Trophoblast cell (in vitro differentiated cells and primary cell): ENCODE measurements around the gene IL36B.

Source experiments
- DNase-seq, 2 donors: peaks; one replicate each; pipeline ENCODE4 v3.0.0-alpha.2; 2016
- H2AFZ ChIP-seq: 2 replicates; pipeline ENCODE4 v1.6.1; 2013; ENCODE audit warnings: low read length, moderate library complexity, mild to moderate bottlenecking; ENCODE audit not compliant: insufficient read depth, poor library complexity
- H2AK5ac ChIP-seq: 2 replicates; pipeline ENCODE4 v1.6.1; 2013; ENCODE audit warnings: mild to moderate bottlenecking, low read length
- H2BK120ac ChIP-seq: 2 replicates; pipeline ENCODE4 v1.6.1; 2013; ENCODE audit warnings: low read length, mild to moderate bottlenecking, moderate library complexity; ENCODE audit not compliant: insufficient read depth, poor library complexity
- H2BK12ac ChIP-seq: 2 replicates; pipeline ENCODE4 v1.6.1; 2013; ENCODE audit warnings: mild to moderate bottlenecking, low read length, moderate library complexity
- H2BK5ac ChIP-seq: 2 replicates; pipeline ENCODE4 v1.6.1; 2013; ENCODE audit warnings: low read length, low read depth, moderate library complexity, mild to moderate bottlenecking; ENCODE audit not compliant: poor library complexity
- H3K14ac ChIP-seq: 2 replicates; pipeline ENCODE4 v1.6.1; 2013; ENCODE audit warnings: mild to moderate bottlenecking, low read length
- H3K18ac ChIP-seq: 2 replicates; pipeline ENCODE4 v1.6.1; 2013; ENCODE audit warnings: mild to moderate bottlenecking, low read length
- H3K23ac ChIP-seq: 2 replicates; pipeline ENCODE4 v1.6.1; 2013; ENCODE audit warnings: low read length
- H3K27ac ChIP-seq: 2 replicates; pipeline ENCODE4 v1.5.1; 2013; ENCODE audit warnings: low read depth, mild to moderate bottlenecking, inconsistent platforms, low read length, moderate library complexity
- H3K27me3 ChIP-seq: 2 replicates; pipeline ENCODE4 v1.6.1; 2013; ENCODE audit warnings: inconsistent platforms, mild to moderate bottlenecking, low read length, moderate library complexity; ENCODE audit not compliant: insufficient read depth
- H3K36me3 ChIP-seq, 2 experiments: 1 replicate in 1 of 2; 2 replicates in 1 of 2; pipeline ENCODE4 v1.6.1; 2013; ENCODE audit warnings: low read length in 2 of 2, mild to moderate bottlenecking in 2 of 2, moderate library complexity in 1 of 2; ENCODE audit not compliant: insufficient read depth in 2 of 2, control insufficient read depth in 1 of 2
- H3K4ac ChIP-seq: 2 replicates; pipeline ENCODE4 v1.6.1; 2013; ENCODE audit warnings: low read depth, mild to moderate bottlenecking, low read length, moderate library complexity
- H3K4me1 ChIP-seq, 2 experiments: 1 replicate in 1 of 2; 2 replicates in 1 of 2; pipeline ENCODE4 v1.6.1; 2013; ENCODE audit warnings: low read length in 2 of 2, mild to moderate bottlenecking in 2 of 2, moderate library complexity in 1 of 2; ENCODE audit not compliant: insufficient read depth in 2 of 2, control insufficient read depth in 1 of 2
- H3K4me2 ChIP-seq: 2 replicates; pipeline ENCODE4 v1.6.1; 2013; ENCODE audit warnings: inconsistent platforms, mild to moderate bottlenecking, low read length, moderate library complexity
- H3K4me3 ChIP-seq: 2 replicates; pipeline ENCODE4 v1.5.1; 2013; ENCODE audit warnings: mild to moderate bottlenecking, low read depth, low read length, inconsistent platforms
- H3K79me1 ChIP-seq: one replicate; pipeline ENCODE4 v1.6.1; 2013; ENCODE audit warnings: low read length
- H3K79me2 ChIP-seq: 2 replicates; pipeline ENCODE4 v1.6.1; 2013; ENCODE audit warnings: low read length, mild to moderate bottlenecking; ENCODE audit not compliant: control insufficient read depth, insufficient read depth, poor library complexity
- H3K9ac ChIP-seq: 2 replicates; pipeline ENCODE4 v1.6.1; 2013; ENCODE audit warnings: mild to moderate bottlenecking, low read length
- H3K9me3 ChIP-seq: 2 replicates; pipeline ENCODE4 v1.6.1; 2013; ENCODE audit warnings: low read depth, mild to moderate bottlenecking, control low read depth, inconsistent platforms, low read length; ENCODE audit not compliant: insufficient read depth
- H4K12ac ChIP-seq: 2 replicates; pipeline ENCODE4 v1.6.1; 2013; ENCODE audit warnings: low read depth, mild to moderate bottlenecking, low read length, moderate library complexity
- H4K8ac ChIP-seq: 2 replicates; pipeline ENCODE4 v1.6.1; 2013; ENCODE audit warnings: low read depth, mild to moderate bottlenecking, low read length, moderate library complexity
- H4K91ac ChIP-seq: one replicate; pipeline ENCODE4 v1.6.1; 2013; ENCODE audit warnings: low read depth, mild to moderate bottlenecking, low read length, moderate library complexity
- WGBS: extraction: QIAGEN DNeasy Blood & Tissue Kit; methylation state at CpG from one replicate; pipeline ENCODE4 v1.1.7; 2013; ENCODE audit warnings: missing lambda C conversion rate; ENCODE audit not compliant: insufficient read length, insufficient coverage; ENCODE audit errors: extremely low coverage; 5-methylcytosine and 5-hydroxymethylcytosine counted together

Gene IL36B

GRCh38 chr2:113015655-113016054, 37.0 kb downstream of the IL36B start:
- H3K36me3 ChIP-seq = no peaks in the 10 kb centered on the region
- WGBS = no CpG with 5 or more reads among the region's 2 CpGs
- H3K27me3 ChIP-seq = no peaks in the 10 kb centered on the region
- DNase-seq = no peak
- no peak overlapping the region for H4K91ac ChIP-seq
- no peak overlapping the region for H2BK12ac ChIP-seq
- H2BK5ac ChIP-seq = no peak overlapping the region
- H3K14ac ChIP-seq = no peak overlapping the region
- H3K4me1 ChIP-seq = no peaks in the 10 kb centered on the region
- no peak overlapping the region for H3K4ac ChIP-seq
- no peak overlapping the region for H3K18ac ChIP-seq
- no peak overlapping the region for H3K4me2 ChIP-seq
- H3K4me3 ChIP-seq = no peak overlapping the region
- no peak overlapping the region for H2AFZ ChIP-seq
- no peak overlapping the region for H3K27ac ChIP-seq
- no peak overlapping the region for H2BK120ac ChIP-seq
- H3K23ac ChIP-seq = no peak overlapping the region
- H3K9me3 ChIP-seq = peaks cover 2% of the 10 kb centered on the region
- H3K9ac ChIP-seq = no peak overlapping the region
- H3K79me2 ChIP-seq = no peaks in the 10 kb centered on the region
- H2AK5ac ChIP-seq = no peak overlapping the region
- no peaks in the 10 kb centered on the region for H3K79me1 ChIP-seq
- no peak overlapping the region for H4K8ac ChIP-seq
- H4K12ac ChIP-seq = no peak overlapping the region

GRCh38 chr2:113015042-113015441, 37.6 kb downstream of the IL36B start:
- H3K14ac ChIP-seq = no peak overlapping the region
- H3K27me3 ChIP-seq = no peaks in the 10 kb centered on the region
- H3K4me2 ChIP-seq = no peak overlapping the region
- peaks cover 2% of the 10 kb centered on the region for H3K9me3 ChIP-seq
- WGBS = no CpG with 5 or more reads among the region's 1 CpG
- H4K12ac ChIP-seq = no peak overlapping the region
- H4K91ac ChIP-seq = no peak overlapping the region
- no peaks in the 10 kb centered on the region for H3K4me1 ChIP-seq
- no peaks in the 10 kb centered on the region for H3K79me1 ChIP-seq
- H3K27ac ChIP-seq = no peak overlapping the region
- no peak overlapping the region for H3K4me3 ChIP-seq
- no peak overlapping the region for H3K18ac ChIP-seq
- no peak overlapping the region for H2AFZ ChIP-seq
- H3K36me3 ChIP-seq = no peaks in the 10 kb centered on the region
- no peak for DNase-seq
- H4K8ac ChIP-seq = no peak overlapping the region
- H3K23ac ChIP-seq = no peak overlapping the region
- no peak overlapping the region for H3K4ac ChIP-seq
- no peak overlapping the region for H2BK12ac ChIP-seq
- no peak overlapping the region for H2BK120ac ChIP-seq
- no peak overlapping the region for H2AK5ac ChIP-seq
- no peak overlapping the region for H3K9ac ChIP-seq
- no peak overlapping the region for H2BK5ac ChIP-seq
- H3K79me2 ChIP-seq = no peaks in the 10 kb centered on the region

- H2AK5ac ChIP-seq = no peak overlapping the region
- H2BK120ac ChIP-seq = no peak overlapping the region
- H2AFZ ChIP-seq = no peak overlapping the region
- H3K9ac ChIP-seq = no peak overlapping the region
- no peak overlapping the region for H4K12ac ChIP-seq
- DNase-seq = no peak
- no peak overlapping the region for H3K23ac ChIP-seq
- no peaks in the 10 kb centered on the region for H3K27me3 ChIP-seq
- no peaks in the 10 kb centered on the region for H3K79me1 ChIP-seq
- H3K4ac ChIP-seq = no peak overlapping the region
- WGBS = no CpG with 5 or more reads among the region's 2 CpGs
- H4K8ac ChIP-seq = no peak overlapping the region
- no peak overlapping the region for H3K14ac ChIP-seq
- no peak overlapping the region for H3K27ac ChIP-seq
- H2BK5ac ChIP-seq = no peak overlapping the region
- no peaks in the 10 kb centered on the region for H3K79me2 ChIP-seq
- no peaks in the 10 kb centered on the region for H3K4me1 ChIP-seq
- H3K18ac ChIP-seq = no peak overlapping the region
- H4K91ac ChIP-seq = no peak overlapping the region
- H3K9me3 ChIP-seq = peaks cover 2% of the 10 kb centered on the region
- H3K4me3 ChIP-seq = no peak overlapping the region
- H2BK12ac ChIP-seq = no peak overlapping the region
- no peaks in the 10 kb centered on the region for H3K36me3 ChIP-seq
- no peak overlapping the region for H3K4me2 ChIP-seq
Measured at GRCh38 chr2:113014067-113014466, 38.6 kb downstream of the IL36B start.

- Histone ChIP-seq H3K18ac (no peak overlapping the region), H3K79me2 (no peaks in the 10 kb centered on the region)
- no CpG with 5 or more reads among the region's 3 CpGs for WGBS
Measured at GRCh38 chr2:113013336-113013661, 39.4 kb downstream of the IL36B start.

More at GRCh38 chr2:113013336-113013661, 39.4 kb downstream of the IL36B start:
- H3K4me2 ChIP-seq = no peak overlapping the region
- H3K9me3 ChIP-seq = peaks cover 2% of the 10 kb centered on the region
- no peak overlapping the region for H3K23ac ChIP-seq
- H3K4me1 ChIP-seq = no peaks in the 10 kb centered on the region
- no peak overlapping the region for H2AK5ac ChIP-seq
- no peak overlapping the region for H2BK12ac ChIP-seq
- H3K36me3 ChIP-seq = no peaks in the 10 kb centered on the region
- no peak overlapping the region for H4K12ac ChIP-seq
- H3K27ac ChIP-seq = no peak overlapping the region
- no peaks in the 10 kb centered on the region for H3K27me3 ChIP-seq
- H3K14ac ChIP-seq = no peak overlapping the region
- DNase-seq = no peak
- no peak overlapping the region for H4K91ac ChIP-seq
- no peak overlapping the region for H3K4me3 ChIP-seq
- no peak overlapping the region for H3K9ac ChIP-seq
- H2BK120ac ChIP-seq = no peak overlapping the region
- no peak overlapping the region for H2BK5ac ChIP-seq
- H4K8ac ChIP-seq = no peak overlapping the region
- H3K79me1 ChIP-seq = no peaks in the 10 kb centered on the region
- H2AFZ ChIP-seq = no peak overlapping the region
- no peak overlapping the region for H3K4ac ChIP-seq
